GM19397 (cell line): ENCODE data around the gene TICRR.

Experiments used
- ATAC-seq: cut with Tn5 transposase; IDR thresholded peaks from one replicate; pipeline ENCODE4 v1.9.1; 2021; ENCODE audit warnings: mild to moderate bottlenecking, moderate library complexity; ENCODE audit not compliant: unreplicated experiment

Gene TICRR

DNA sequence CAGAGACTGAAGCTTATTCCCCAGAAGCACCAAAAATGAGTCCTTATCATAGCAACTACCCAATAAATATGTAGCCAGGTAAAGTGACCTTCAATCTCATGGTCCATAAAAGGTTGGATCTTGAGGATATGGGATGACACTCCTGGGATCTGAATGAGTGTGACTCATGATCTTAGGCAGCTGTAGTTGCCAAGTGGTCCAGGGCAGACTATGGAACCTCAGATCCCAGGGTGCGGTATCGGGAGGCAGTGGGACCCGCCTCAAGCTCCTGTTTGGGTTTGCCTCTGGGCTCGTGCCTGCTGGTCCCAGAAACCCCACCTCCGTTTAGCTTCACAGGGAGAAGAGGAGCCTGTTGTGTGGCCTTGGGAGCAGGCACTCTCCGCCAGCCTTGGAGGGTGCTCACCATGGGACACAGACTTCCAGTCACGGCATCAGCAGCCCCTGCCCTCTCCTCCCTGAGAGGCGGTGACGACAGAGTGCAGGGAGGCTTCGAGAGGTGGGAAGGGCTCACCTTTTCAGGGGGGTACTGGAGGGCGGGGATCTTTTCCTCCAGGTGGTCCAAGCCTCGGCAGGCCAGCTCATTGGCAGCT lies 95.8 kb downstream of the TICRR start:
- ATAC-seq: no peak

- ATAC-seq: no peak
Measured at GRCh38 chr15:89671687-89672086, 96.4 kb downstream of the TICRR start.

GRCh38 chr15:89672221-89673164 lies 97.2 kb downstream of the TICRR start:
- no peak for ATAC-seq

GRCh38 chr15:89673165-89673512 lies 97.9 kb downstream of the TICRR start:
- ATAC-seq: no peak

- ATAC-seq: no peak
Measured at GRCh38 chr15:89674526-89674925, 99.3 kb downstream of the TICRR start.

GRCh38 chr15:89675606-89676005 lies 100.3 kb downstream of the TICRR start:
- no peak for ATAC-seq

GRCh38 chr15:89677381-89677780 lies 102.1 kb downstream of the TICRR start:
- no peak for ATAC-seq
